Measurements from ENCODE around the gene PATZ1. TPM values are rescaled to one million over a fixed set of nuclear protein-coding genes. Genes with fewer than 3 reads are reported as not detected.

Gene PATZ1
- total and polyA plus RNA-seq, 2 experiments from 2014 or later: 23.2 to 56.8 TPM

- TF ChIP-seq ZNF462 (CRISPR knock-in tag; IDR thresholded peaks at IDR 0.05): no peak
- no peak for TF ChIP-seq ETS1 (IDR thresholded peaks at IDR 0.05)
Measured at GRCh38 chr22:31295831-31296657, 50.1 kb downstream of the PATZ1 start (continued).

- H3K4me3 ChIP-seq: no peak overlapping the region
- H3K4me1 ChIP-seq (ENCODE audit: insufficient read depth): 0 out of 2 replicates have a peak, but pooled peaks cover 8% of the 10 kb centered on the region
- no peak overlapping the region for H2AFZ ChIP-seq
- no peaks in the 10 kb centered on the region for H4K20me1 ChIP-seq (replicated peaks; ENCODE audit: insufficient read depth)
- H3F3A ChIP-seq (replicated peaks; ENCODE audit: low read depth): peaks cover 5% of the 10 kb centered on the region; the same call in 1 of the 2 replicates
- no peaks in the 10 kb centered on the region for H3K9me3 Mint-ChIP-seq
- DNase-seq (ENCODE audit: low spot score): no peak
- H3K27me3 Mint-ChIP-seq (ENCODE audit: insufficient read depth, low read depth, poor library complexity): peaks cover 13% of the 10 kb centered on the region
- no peak overlapping the region for H3K4me2 ChIP-seq
- H3K79me2 ChIP-seq (replicated peaks; ENCODE audit: insufficient read depth): no peaks in the 10 kb centered on the region
- H3K9me2 ChIP-seq (ENCODE audit: insufficient read depth): no peaks in the 10 kb centered on the region
- peaks cover 12% of the 10 kb centered on the region for H3K27me3 ChIP-seq (ENCODE audit: insufficient read depth)
- H3K4me3 Mint-ChIP-seq: no peak overlapping the region
- ATAC-seq: no peak
- H3K4me1 Mint-ChIP-seq: peaks cover 15% of the 10 kb centered on the region
- H3K27ac Mint-ChIP-seq: no peak overlapping the region
- no peaks in the 10 kb centered on the region for H3K36me3 Mint-ChIP-seq (ENCODE audit: low read depth)
- no peak overlapping the region for H3K27ac ChIP-seq (ENCODE audit: low read depth)
- no peaks in the 10 kb centered on the region for H3K36me3 ChIP-seq (ENCODE audit: insufficient read depth)
- no peak for TF ChIP-seq EZH2phosphoT487 (IDR thresholded peaks at IDR 0.05; ENCODE audit: unreplicated experiment)
- no peak for TF ChIP-seq JUNB (IDR thresholded peaks at IDR 0.05; ENCODE audit: unreplicated experiment)
- TF ChIP-seq CTCF (conservative IDR thresholded peaks at IDR 0.05; ENCODE audit: low read depth in 2 of 2): no peak
- TF ChIP-seq POLR2AphosphoS5 (IDR thresholded peaks at IDR 0.05; ENCODE audit: low read depth): no peak
- no peak for TF ChIP-seq CREB1 (CRISPR knock-in tag; IDR thresholded peaks at IDR 0.05; ENCODE audit: low read depth)
- TF ChIP-seq ZNF331 (CRISPR knock-in tag; IDR thresholded peaks at IDR 0.05; ENCODE audit: low read depth): no peak
- no peak for TF ChIP-seq NANOG (IDR thresholded peaks at IDR 0.05; ENCODE audit: borderline replicate concordance)
- TF ChIP-seq STAT1 (IDR thresholded peaks at IDR 0.05; ENCODE audit: unreplicated experiment): no peak
- TF ChIP-seq EZH2 (IDR thresholded peaks at IDR 0.05; ENCODE audit: low read depth, unreplicated experiment): no peak
- TF ChIP-seq ZNF114 (CRISPR knock-in tag; IDR thresholded peaks at IDR 0.05): no peak
- TF ChIP-seq ETS1 (IDR thresholded peaks at IDR 0.05): no peak
Measured at GRCh38 chr22:31295360-31295759, 50.8 kb downstream of the PATZ1 start.

Data from GM23338 (cell line).